B cell (primary cell): ENCODE data around the gene NME7. TPM values are rescaled to one million over a fixed set of nuclear protein-coding genes. Genes with fewer than 3 reads are reported as not detected.

Source experiments
- ATAC-seq: fragments of 200-7000 bp; cut with Tn5 transposase; one replicate; pipeline ENCODE4 v1.10.0; 2021; ENCODE audit warnings: low read depth, mild to moderate bottlenecking, moderate number of reproducible peaks, moderate library complexity
- CTCF ChIA-PET: fragments of 350-600 bp; sonication (Branson Sonifier 250); formaldehyde crosslinking; loops from one replicate; lab custom pipeline; 2021; ENCODE audit warnings: antibody characterized with exemption, inconsistent platforms; lab: Charles Lee
- POLR2A ChIA-PET: fragments of 350-600 bp; sonication (Branson Sonifier 250); formaldehyde crosslinking; loops from one replicate; lab custom pipeline; 2021; ENCODE audit warnings: antibody characterized with exemption; lab: Charles Lee
- DNase-seq: peaks from one replicate; pipeline ENCODE4 v3.0.0; 2013
- H2AFZ ChIP-seq: 2 replicates; pipeline ENCODE4 v1.6.1; 2012; ENCODE audit warnings: mild to moderate bottlenecking, low read depth, low read length; ENCODE audit not compliant: insufficient read depth, poor library complexity, severe bottlenecking
- H3K27ac ChIP-seq, 2 donors: 1 replicate in 1 of 2; 2 replicates in 1 of 2; pipeline ENCODE4 v1.5.1; 2012 to 2013; ENCODE audit warnings: low read length in 2 of 2, mild to moderate bottlenecking in 2 of 2, moderate library complexity in 1 of 2
- H3K27me3 ChIP-seq, 4 experiments: fragments of 200-600 bp in 1 of 4; sonication (generic) in 1 of 4; replicated peaks in 1 of 4; 1 replicate in 2 of 4; 2 replicates in 2 of 4; pipeline versions ENCODE4 v1.6.1 to v1.7.0; 2013 to 2016; ENCODE audit warnings: low read length in 3 of 4, mild to moderate bottlenecking in 2 of 4, mixed read lengths in 1 of 4, moderate library complexity in 1 of 4; ENCODE audit not compliant: insufficient read depth in 4 of 4, control insufficient read depth in 3 of 4; ENCODE audit errors: control extremely low read depth in 1 of 4
- H3K36me3 ChIP-seq, 2 experiments: replicated peaks in 1 of 2; 1 replicate in 1 of 2; 2 replicates in 1 of 2; pipeline versions ENCODE4 v1.6.1 to v1.7.1; 2013; ENCODE audit warnings: low read length in 1 of 2; ENCODE audit not compliant: insufficient read depth in 2 of 2, control insufficient read depth in 1 of 2; ENCODE audit errors: control extremely low read depth in 1 of 2, extremely low read depth in 1 of 2
- H3K4me1 ChIP-seq, 2 donors: fragments of 200-600 bp in 1 of 2; sonication (generic) in 1 of 2; 1 replicate in 1 of 2; 2 replicates in 1 of 2; pipeline versions ENCODE4 v1.5.1 to v1.6.1; 2013 to 2017; ENCODE audit warnings: low read length in 2 of 2; ENCODE audit not compliant: control insufficient read depth in 2 of 2, insufficient read depth in 2 of 2
- H3K4me2 ChIP-seq: replicated peaks from 2 replicates; pipeline ENCODE3; 2012; ENCODE audit warnings: mild to moderate bottlenecking, low read depth, low read length; ENCODE audit not compliant: poor library complexity, severe bottlenecking
- H3K4me3 ChIP-seq, 5 experiments: fragments of 200-600 bp in 1 of 5; sonication (generic) in 1 of 5; 1 replicate in 3 of 5; 2 replicates in 2 of 5; pipeline versions ENCODE4 v1.5.1 to v1.7.0; 2011 to 2016; ENCODE audit warnings: low read length in 4 of 5, mild to moderate bottlenecking in 4 of 5, low read depth in 2 of 5, control low read depth in 1 of 5, moderate library complexity in 1 of 5; ENCODE audit not compliant: insufficient read depth in 1 of 5; ENCODE audit errors: control extremely low read depth in 1 of 5, extremely low read depth in 1 of 5
- H3K79me2 ChIP-seq: fragments of 200-600 bp; sonication (generic); one replicate; pipeline ENCODE4 v1.6.0; 2016; ENCODE audit warnings: low read length; ENCODE audit not compliant: control insufficient read depth, insufficient read depth
- H3K9ac ChIP-seq: fragments of 200-600 bp; sonication (generic); 2 replicates; pipeline ENCODE4 v1.6.1; 2017; ENCODE audit warnings: mild to moderate bottlenecking, low read length, moderate library complexity
- H3K9me3 ChIP-seq, 3 donors: one replicate each; pipeline versions ENCODE4 v1.6.1 to v1.7.1; 2013; ENCODE audit warnings: low read length in 2 of 3; ENCODE audit not compliant: control insufficient read depth in 2 of 3, insufficient read depth in 1 of 3; ENCODE audit errors: control extremely low read depth in 1 of 3
- H4K20me1 ChIP-seq: 2 replicates; pipeline ENCODE4 v1.6.0; 2012; ENCODE audit warnings: mild to moderate bottlenecking, low read length; ENCODE audit not compliant: insufficient read depth, control insufficient read depth, poor library complexity, severe bottlenecking
- H3K27ac Mint-ChIP-seq: one replicate; pipeline ENCODE4 v1.8.0; 2021; ENCODE audit warnings: mixed read lengths
- H3K27me3 Mint-ChIP-seq: one replicate; pipeline ENCODE4 v1.8.0; 2021; ENCODE audit warnings: mixed read lengths
- H3K4me1 Mint-ChIP-seq: one replicate; pipeline ENCODE4 v1.8.0; 2021; ENCODE audit warnings: mixed read lengths
- H3K4me3 Mint-ChIP-seq: one replicate; pipeline ENCODE4 v1.8.0; 2021; ENCODE audit warnings: mixed read lengths
- H3K9me3 Mint-ChIP-seq: one replicate; pipeline ENCODE4 v1.8.0; 2022; ENCODE audit warnings: mixed read lengths; ENCODE audit not compliant: insufficient read depth
- CTCF ChIP-seq: fragments of 200-600 bp; IDR thresholded peaks from one replicate; pipeline ENCODE4 v1.8.0; 2022; ENCODE audit warnings: antibody characterized with exemption, mild to moderate bottlenecking
- EZH2 ChIP-seq: IDR thresholded peaks from 2 replicates; pipeline ENCODE4 v1.6.1; 2012; ENCODE audit warnings: borderline replicate concordance, low read depth, mild to moderate bottlenecking, moderate library complexity, low read length; ENCODE audit not compliant: insufficient read depth, poor library complexity, severe bottlenecking
- WGBS: methylation state at CpG from one replicate; pipeline ENCODE4 v1.1.5; 2013; ENCODE audit warnings: missing lambda C conversion rate; ENCODE audit not compliant: insufficient coverage; 5-methylcytosine and 5-hydroxymethylcytosine counted together
- intact Hi-C: fragments of 100-400 bp; cut with micrococcal nuclease; formaldehyde crosslinking; loops from one replicate; pipeline ENCODE4 v1.10.0; 2022
- polyA plus RNA-seq: library from polyadenylated mRNA; depleted of rRNA; stranded (reverse); fragments of >200 nt; gene quantifications from 2 replicates; pipeline ENCODE4 v1.2.3, GENCODE V29; 2012
- total RNA-seq, 2 donors: library from RNA; stranded (reverse); fragments of 120-200 nt in 1 of 2; gene quantifications; 1 replicate in 1 of 2; 2 replicates in 1 of 2; pipeline versions ENCODE4 v1.2.3 to v1.2.4, GENCODE V29; 2013 to 2022

The NME7 gene
- total and polyA plus RNA-seq, 2 donors (not counting 1 experiment from before 2014, with no cell fraction given), result 3.3 to 14.3 TPM

DNA sequence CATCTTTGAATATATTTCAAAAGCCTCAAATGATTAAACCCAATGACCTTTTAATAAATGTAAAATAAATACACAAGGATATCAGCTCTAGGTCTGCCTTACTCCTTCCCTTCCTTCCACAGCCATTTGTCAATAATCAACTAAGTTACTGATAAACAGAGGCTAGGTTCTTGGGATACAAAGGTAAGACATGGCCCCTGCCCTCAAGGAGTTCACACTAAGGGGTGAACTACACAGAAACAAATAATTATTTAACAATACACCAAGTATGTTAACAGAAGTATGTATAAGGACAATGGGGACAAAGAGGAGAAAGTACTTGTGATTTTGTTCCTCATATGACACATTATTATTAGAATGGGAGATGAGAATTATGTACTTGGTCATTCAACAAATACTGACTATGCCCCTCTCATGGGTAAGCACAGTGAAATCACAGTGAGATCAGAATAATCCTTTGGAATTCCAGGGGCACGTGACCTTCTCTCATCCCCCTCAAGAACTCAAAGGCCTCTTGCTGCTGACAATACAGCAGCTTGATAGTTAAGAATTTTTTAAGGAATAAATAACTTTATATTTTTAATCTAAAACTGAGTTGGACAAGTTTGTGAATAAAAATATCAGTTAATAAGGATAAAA is 220.9 kb downstream of the NME7 start:
- H3K36me3 ChIP-seq, result no peaks in the 10 kb centered on the region
- no peak for ATAC-seq
- Mint-ChIP-seq H3K27me3 (no peaks in the 10 kb centered on the region), H3K4me1 (no peaks in the 10 kb centered on the region), H3K9me3 (no peaks in the 10 kb centered on the region), H3K4me3 (no peak overlapping the region), H3K27ac (no peak overlapping the region)
- no peak for DNase-seq
- POLR2A ChIA-PET, result no interaction called here
- TF ChIP-seq EZH2 (no peak), CTCF (no peak)
- no peak overlapping the region for H3K9ac ChIP-seq
- H3K9me3 ChIP-seq, result no peaks in the 10 kb centered on the region
- WGBS, result no CpG with 5 or more reads among the region's 1 CpG
- no peaks in the 10 kb centered on the region for H3K27me3 ChIP-seq
- CTCF ChIA-PET, result no interaction called here
- no peaks in the 10 kb centered on the region for H4K20me1 ChIP-seq
- H3K4me1 ChIP-seq, result no peaks in the 10 kb centered on the region
- no peak overlapping the region for H3K4me2 ChIP-seq
- H3K27ac ChIP-seq, result no peak overlapping the region
- H3K79me2 ChIP-seq, result no peaks in the 10 kb centered on the region
- no peak overlapping the region for H2AFZ ChIP-seq
- no peak overlapping the region for H3K4me3 ChIP-seq
- intact Hi-C loops, result no loop called here

GRCh38 chr1:169144941-169145626 is 222.5 kb downstream of the NME7 start:
- no peak overlapping the region for H3K4me2 ChIP-seq
- Mint-ChIP-seq H3K9me3 (no peaks in the 10 kb centered on the region), H3K27me3 (no peaks in the 10 kb centered on the region), H3K4me3 (no peak overlapping the region), H3K4me1 (no peaks in the 10 kb centered on the region), H3K27ac (no peak overlapping the region)
- ATAC-seq (no peak), DNase-seq (no peak)
- H3K9ac ChIP-seq, result no peak overlapping the region
- no peaks in the 10 kb centered on the region for H4K20me1 ChIP-seq
- no peaks in the 10 kb centered on the region for H3K9me3 ChIP-seq
- H3K4me1 ChIP-seq, result no peaks in the 10 kb centered on the region
- intact Hi-C loops, result no loop called here
- H3K27ac ChIP-seq, result no peak overlapping the region
- H3K4me3 ChIP-seq, result no peak overlapping the region
- no peaks in the 10 kb centered on the region for H3K27me3 ChIP-seq
- TF ChIP-seq CTCF (no peak), EZH2 (no peak)
- ChIA-PET CTCF (no interaction called here), POLR2A (no interaction called here)
- no peak overlapping the region for H2AFZ ChIP-seq
- no peaks in the 10 kb centered on the region for H3K79me2 ChIP-seq
- WGBS, result 100% methylated on average over 2 of the region's 7 CpGs
- no peaks in the 10 kb centered on the region for H3K36me3 ChIP-seq
